Measurements from ENCODE around the gene MACROD2.

MACROD2 gene

GRCh38 chr20:15776770-15777466 lies 1781.6 kb downstream of the MACROD2 start:
- FAIRE-seq (no peak), DNase-seq (ENCODE audit: insufficient read length, low spot score) (no peak)

GRCh38 chr20:15784020-15784419 lies 1788.7 kb downstream of the MACROD2 start:
- TF ChIP-seq, protein P1, sequence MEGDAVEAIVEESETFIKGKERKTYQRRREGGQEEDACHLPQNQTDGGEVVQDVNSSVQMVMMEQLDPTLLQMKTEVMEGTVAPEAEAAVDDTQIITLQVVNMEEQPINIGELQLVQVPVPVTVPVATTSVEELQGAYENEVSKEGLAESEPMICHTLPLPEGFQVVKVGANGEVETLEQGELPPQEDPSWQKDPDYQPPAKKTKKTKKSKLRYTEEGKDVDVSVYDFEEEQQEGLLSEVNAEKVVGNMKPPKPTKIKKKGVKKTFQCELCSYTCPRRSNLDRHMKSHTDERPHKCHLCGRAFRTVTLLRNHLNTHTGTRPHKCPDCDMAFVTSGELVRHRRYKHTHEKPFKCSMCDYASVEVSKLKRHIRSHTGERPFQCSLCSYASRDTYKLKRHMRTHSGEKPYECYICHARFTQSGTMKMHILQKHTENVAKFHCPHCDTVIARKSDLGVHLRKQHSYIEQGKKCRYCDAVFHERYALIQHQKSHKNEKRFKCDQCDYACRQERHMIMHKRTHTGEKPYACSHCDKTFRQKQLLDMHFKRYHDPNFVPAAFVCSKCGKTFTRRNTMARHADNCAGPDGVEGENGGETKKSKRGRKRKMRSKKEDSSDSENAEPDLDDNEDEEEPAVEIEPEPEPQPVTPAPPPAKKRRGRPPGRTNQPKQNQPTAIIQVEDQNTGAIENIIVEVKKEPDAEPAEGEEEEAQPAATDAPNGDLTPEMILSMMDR (IDR thresholded peaks at IDR 0.05; ENCODE audit: insufficient read depth, missing control alignments): no peak
- no peak for DNase-seq (ENCODE audit: insufficient read length, low spot score)
- no peak for FAIRE-seq

More at GRCh38 chr20:15776770-15777466, 1781.6 kb downstream of the MACROD2 start:
- TF ChIP-seq, protein P1 (IDR thresholded peaks at IDR 0.05; ENCODE audit: insufficient read depth, missing control alignments): no peak

DNA sequence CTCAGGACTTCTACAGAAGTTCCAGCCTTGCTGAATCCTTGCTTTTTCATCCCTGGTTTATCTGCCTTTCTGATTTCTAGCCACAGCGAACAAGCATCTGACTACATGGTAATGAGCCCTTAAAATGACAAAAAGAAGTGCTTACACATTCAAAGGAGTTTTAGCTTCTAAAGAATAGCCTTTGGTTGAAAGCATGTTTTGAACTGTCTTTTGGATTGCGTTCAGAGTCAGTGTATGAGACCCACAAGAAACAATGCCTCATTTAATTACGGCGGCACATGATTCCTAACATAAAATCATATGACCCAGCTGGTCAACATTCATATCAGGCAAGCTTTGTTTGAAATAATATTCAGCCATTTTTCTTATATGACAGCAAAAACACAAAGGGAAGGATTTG lies 1793.8 kb downstream of the MACROD2 start:
- TF ChIP-seq, protein P1 (IDR thresholded peaks at IDR 0.05; ENCODE audit: insufficient read depth, missing control alignments): no peak
- DNase-seq (ENCODE audit: insufficient read length, low spot score) (no peak), FAIRE-seq (no peak)

GRCh38 chr20:15792855-15793254 lies 1797.5 kb downstream of the MACROD2 start:
- DNase-seq (ENCODE audit: insufficient read length, low spot score) (no peak), FAIRE-seq (no peak)
- TF ChIP-seq, protein P1 (IDR thresholded peaks at IDR 0.05; ENCODE audit: insufficient read depth, missing control alignments): no peak

GRCh38 chr20:15794409-15794808 lies 1799.1 kb downstream of the MACROD2 start:
- TF ChIP-seq, protein P1 (IDR thresholded peaks at IDR 0.05; ENCODE audit: insufficient read depth, missing control alignments): no peak
- no peak for DNase-seq (ENCODE audit: insufficient read length, low spot score)
- FAIRE-seq: no peak

- TF ChIP-seq, protein P1 (IDR thresholded peaks at IDR 0.05; ENCODE audit: insufficient read depth, missing control alignments): no peak
- DNase-seq (ENCODE audit: insufficient read length, low spot score) (no peak), FAIRE-seq (no peak)
These were observed 1800.1 kb downstream of the MACROD2 start for GRCh38 chr20:15795305-15796019.

DNA sequence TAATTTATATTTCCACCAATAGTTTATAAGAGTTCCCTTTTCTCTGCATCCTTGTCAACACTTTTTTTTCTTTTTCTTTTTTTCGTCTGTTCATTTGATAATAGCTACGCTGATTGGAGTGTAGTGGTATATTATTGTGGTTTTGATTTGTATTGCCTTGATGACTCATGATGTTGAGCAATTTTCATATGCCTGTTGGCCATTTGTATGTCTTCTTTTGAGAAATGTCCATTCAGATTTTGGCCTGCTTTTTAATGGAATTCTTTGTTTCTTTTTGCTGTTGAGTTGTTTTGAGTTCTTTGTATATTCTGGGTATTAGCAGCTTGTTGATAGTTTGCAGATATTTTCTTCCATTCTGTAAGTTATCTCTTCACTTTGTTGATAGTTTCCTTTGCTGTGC lies 1804.6 kb downstream of the MACROD2 start:
- FAIRE-seq: no peak
- TF ChIP-seq, protein P1 (IDR thresholded peaks at IDR 0.05; ENCODE audit: insufficient read depth, missing control alignments): no peak
- no peak for DNase-seq (ENCODE audit: insufficient read length, low spot score)

Measured in D721Med (cell line).